Renal pelvis (tissue), 4 donors: Measurements from ENCODE around the gene L1TD1. TPM values are rescaled to one million over a fixed set of nuclear protein-coding genes. Genes with fewer than 3 reads are reported as not detected.
"Not testable (repeated sequence)": the region's sequence is repeated elsewhere in the genome, so short reads cannot be mapped to it uniquely, and the experiment has no call there.

Experiments
- DNase-seq: peaks from one replicate; pipeline ENCODE4 v3.0.0-alpha.2; 2013
- polyA plus RNA-seq, 3 donors: library from polyadenylated mRNA; unstranded; fragments of 120-200 nt; gene quantifications; one replicate each; pipeline ENCODE4 v1.2.1, GENCODE V29; 2013; ENCODE audit not compliant: insufficient read length in 3 of 3

The L1TD1 gene
- polyA plus RNA-seq, 3 donors, result 2.8 to 3.9 (median 3.4) TPM

GRCh38 chr1:62198069-62198780 lies 3.6 kb downstream of the L1TD1 start:
- DNase-seq, result no peak

GRCh38 chr1:62198781-62199125 lies 4.1 kb downstream of the L1TD1 start:
- DNase-seq, result no peak

GRCh38 chr1:62207187-62207586 lies 12.5 kb downstream of the L1TD1 start:
- no peak for DNase-seq

- DNase-seq, result no peak
Observed at GRCh38 chr1:62208087-62208486, 13.4 kb downstream of the L1TD1 start.

- no peak for DNase-seq
Observed at GRCh38 chr1:62208970-62209369, 14.3 kb downstream of the L1TD1 start.

- no peak for DNase-seq
Observed at GRCh38 chr1:62209931-62210595, 15.4 kb downstream of the L1TD1 start.

- no peak for DNase-seq
Observed at GRCh38 chr1:62210960-62211359, 16.3 kb downstream of the L1TD1 start.

GRCh38 chr1:62212411-62212810 lies 17.8 kb downstream of the L1TD1 start:
- DNase-seq, result no peak

- DNase-seq, result no peak
Observed at GRCh38 chr1:62213075-62213914, 18.6 kb downstream of the L1TD1 start.

- no peak for DNase-seq
Observed at GRCh38 chr1:62218604-62219003, 24.0 kb downstream of the L1TD1 start.

- DNase-seq, result not testable (repeated sequence)
Observed at GRCh38 chr1:62220456-62220855, 25.8 kb downstream of the L1TD1 start.

- DNase-seq, result no peak
Observed at GRCh38 chr1:62221171-62221570, 26.5 kb downstream of the L1TD1 start.

- no peak for DNase-seq
Observed at GRCh38 chr1:62222321-62222720, 27.7 kb downstream of the L1TD1 start.

- DNase-seq, result no peak
Observed at GRCh38 chr1:62224182-62224581, 29.5 kb downstream of the L1TD1 start.

- DNase-seq, result no peak
Observed at GRCh38 chr1:62227496-62227895, 32.8 kb downstream of the L1TD1 start.

GRCh38 chr1:62228136-62228882 lies 33.7 kb downstream of the L1TD1 start:
- no peak for DNase-seq

GRCh38 chr1:62228883-62229187 lies 34.2 kb downstream of the L1TD1 start:
- no peak for DNase-seq

- DNase-seq, result no peak
Observed at GRCh38 chr1:62229468-62229867, 34.8 kb downstream of the L1TD1 start.

GRCh38 chr1:62229932-62230331 lies 35.3 kb downstream of the L1TD1 start:
- DNase-seq, result no peak

- no peak for DNase-seq
Observed at GRCh38 chr1:62230718-62231117, 36.1 kb downstream of the L1TD1 start.

- DNase-seq, result no peak
Observed at GRCh38 chr1:62232871-62233278, 38.2 kb downstream of the L1TD1 start.

GRCh38 chr1:62233926-62234450 lies 39.3 kb downstream of the L1TD1 start:
- no peak for DNase-seq
